K562 (cell line): ENCODE results near the gene CDC42EP1. TPM values are rescaled to one million over a fixed set of nuclear protein-coding genes. Genes with fewer than 3 reads are reported as not detected.

Source experiments
- BCOR ChIP-seq: fragments of 450-650 bp; IDR thresholded peaks from 2 replicates; pipeline ENCODE4 v1.6.1; 2016
- CHAMP1 ChIP-seq: fragments of 450-650 bp; IDR thresholded peaks from 2 replicates; pipeline ENCODE4 v1.6.1; 2016; ENCODE audit warnings: mild to moderate bottlenecking
- E4F1 ChIP-seq: fragments of 250-450 bp; sonication (Bioruptor Pico); IDR thresholded peaks from 2 replicates; pipeline ENCODE4 v1.5.0; 2021; ENCODE audit warnings: mild to moderate bottlenecking, borderline replicate concordance
- ELF1 ChIP-seq: fragments of 200-800 bp; sonication (Bioruptor generic); IDR thresholded peaks from 2 replicates; pipeline ENCODE4 v1.6.1; 2016; ENCODE audit warnings: missing genetic modification characterization, missing compliant biosample characterization
- FOXA3 ChIP-seq, 2 experiments: fragments of 450-650 bp in 1 of 2; sonication (generic) in 1 of 2; formaldehyde crosslinking; IDR thresholded peaks in 1 of 2; conservative IDR thresholded peaks in 1 of 2; 2 replicates each; pipeline versions ENCODE4 v1.4.0 to v1.8.0; 2020 to 2022; ENCODE audit warnings: mild to moderate bottlenecking in 2 of 2, missing genetic modification reagents in 1 of 2
- GMEB1 ChIP-seq: fragments of 250-450 bp; sonication (Bioruptor Pico); IDR thresholded peaks from 2 replicates; pipeline ENCODE4 v1.4.0; 2020; ENCODE audit warnings: mild to moderate bottlenecking
- GTF3C2 ChIP-seq: IDR thresholded peaks from 3 replicates; pipeline ENCODE4 v1.6.1; 2011; ENCODE audit warnings: borderline replicate concordance, mild to moderate bottlenecking, moderate library complexity; ENCODE audit not compliant: insufficient read length; ENCODE audit errors: extremely low read depth
- ID3 ChIP-seq, 2 experiments: fragments of 250-450 bp in 1 of 2; fragments of 450-650 bp in 1 of 2; sonication (Bioruptor Pico) in 1 of 2; IDR thresholded peaks; 2 replicates each; pipeline versions ENCODE4 v1.6.1 to v1.8.0; 2016 to 2021; ENCODE audit warnings: mild to moderate bottlenecking in 2 of 2, moderate library complexity in 2 of 2, missing compliant biosample characterization in 1 of 2, missing genetic modification characterization in 1 of 2
- NR2C1 ChIP-seq, 2 experiments: fragments of 450-650 bp; IDR thresholded peaks; 2 replicates each; pipeline ENCODE4 v1.6.1; 2017; ENCODE audit warnings: mild to moderate bottlenecking in 2 of 2, antibody characterized with exemption in 1 of 2, inconsistent platforms in 1 of 2, missing compliant biosample characterization in 1 of 2, missing genetic modification characterization in 1 of 2
- NRF1 ChIP-seq, 2 experiments: fragments of 450-650 bp; IDR thresholded peaks in 1 of 2; conservative IDR thresholded peaks in 1 of 2; 2 replicates each; pipeline ENCODE4 v1.6.1; 2014; ENCODE audit warnings: mild to moderate bottlenecking in 2 of 2
- OTX1 ChIP-seq: fragments of 450-650 bp; formaldehyde crosslinking; IDR thresholded peaks from 2 replicates; pipeline ENCODE4 v1.4.0; 2022; ENCODE audit warnings: mild to moderate bottlenecking
- POLR2B ChIP-seq: fragments of 450-650 bp; IDR thresholded peaks from 2 replicates; pipeline ENCODE4 v1.6.1; 2018; ENCODE audit warnings: low read depth; ENCODE audit not compliant: partially characterized antibody
- SLC30A9 ChIP-seq: fragments of 250-450 bp; sonication (Bioruptor Pico); IDR thresholded peaks from 2 replicates; pipeline ENCODE4 v1.8.0; 2022; ENCODE audit warnings: mild to moderate bottlenecking, moderate library complexity
- SMARCA5 ChIP-seq: fragments of 450-650 bp; IDR thresholded peaks from 2 replicates; pipeline ENCODE4 v1.6.1; 2016
- ZNF41 ChIP-seq: fragments of 250-450 bp; sonication (Bioruptor Pico); conservative IDR thresholded peaks from 2 replicates; pipeline ENCODE4 v1.4.0; 2020; ENCODE audit warnings: mild to moderate bottlenecking
- ZNF740 ChIP-seq, 3 experiments: fragments of 200-800 bp in 1 of 3; sonication (Bioruptor generic) in 1 of 3; sonication (generic) in 1 of 3; formaldehyde crosslinking in 1 of 3; IDR thresholded peaks; 2 replicates each; pipeline versions ENCODE4 v1.6.1 to v1.8.0; 2016 to 2022; ENCODE audit warnings: mild to moderate bottlenecking in 2 of 3, missing compliant biosample characterization in 2 of 3, missing genetic modification characterization in 2 of 3, missing genetic modification reagents in 1 of 3
- polyA plus RNA-seq, 8 experiments: library from polyadenylated mRNA; depleted of rRNA in 4 of 8; stranded (reverse) in 5 of 8; unstranded in 3 of 8; fragments of >200 nt; fragmentation: Nextera tagmentation in 2 of 8; fragmentation: Illumina TruSeq in 1 of 8; extraction: Ambion mirVana in 2 of 8; extraction: Trizol in 1 of 8; gene quantifications; 2 replicates each; pipeline versions ENCODE4 v1.2.1 to v1.2.3, GENCODE V29; 2011 to 2014; ENCODE audit warnings: inconsistent platforms in 1 of 8, missing spikeins in 1 of 8
- total RNA-seq, 7 experiments: library from RNA; depleted of rRNA in 6 of 7; stranded (reverse); fragments of >200 nt in 6 of 7; fragmentation: Illumina TruSeq in 2 of 7; extraction: Trizol in 2 of 7; gene quantifications; 2 replicates each; pipeline versions ENCODE4 v1.2.1 to v1.2.3, GENCODE V29; 2011 to 2021; ENCODE audit warnings: low replicate concordance in 1 of 7

The CDC42EP1 gene
- total and polyA plus RNA-seq, 9 of the 15 experiments (the other 6 are each of a cell fraction or from before 2014, with no cell fraction given) = 0.67 to 70.2 (median 7.3) TPM

- TF ChIP-seq E4F1 (CRISPR knock-in tag) (no peak), ZNF740 (CRISPR knock-in tag; IDR thresholded peaks at IDR 0.05) (no peak), ZNF740 (tag; IDR thresholded peaks at IDR 0.05) (no peak), CHAMP1 (peak; percentile 87), BCOR (peak; percentile 70), SMARCA5 (0 out of 2 replicates have a peak, but pooled peaks have one; percentile 55), OTX1 (CRISPR knock-in tag) (no peak), GTF3C2 (no peak), ZNF41 (CRISPR knock-in tag) (no peak), POLR2B (no peak), ID3 (CRISPR knock-in tag; IDR thresholded peaks at IDR 0.05) (no peak), ID3 (tag; IDR thresholded peaks at IDR 0.05) (no peak), FOXA3 (CRISPR knock-in tag; conservative IDR thresholded peaks at IDR 0.05 in 1 of 2, IDR thresholded peaks at IDR 0.05 in 1 of 2) (no peak), NRF1 (conservative IDR thresholded peaks at IDR 0.05 in 1 of 2, IDR thresholded peaks at IDR 0.05 in 1 of 2) (no peak), GMEB1 (CRISPR knock-in tag) (no peak), SLC30A9 (CRISPR knock-in tag) (no peak), NR2C1 (IDR thresholded peaks at IDR 0.05) (no peak), NR2C1 (tag; IDR thresholded peaks at IDR 0.05) (no peak), ELF1 (tag) (no peak)
Observed at GRCh38 chr22:37516456-37516855, 43.8 kb upstream of the CDC42EP1 start (continued).
